DND-41 (cell line): Measurements from ENCODE around the gene EIF4G3.

Experiments
- ATAC-seq: fragments of 200-7000 bp; cut with Tn5 transposase; 3 replicates; pipeline ENCODE4 v1.9.1; 2021; ENCODE audit warnings: low read depth; ENCODE audit not compliant: insufficient read depth
- DNase-seq: peaks from one replicate; pipeline ENCODE4 v3.0.0-alpha.2; 2020
- H2AFZ ChIP-seq: 2 replicates; pipeline ENCODE4 v1.6.0; 2012; ENCODE audit warnings: low read depth, low read length
- H3K27ac ChIP-seq: 2 replicates; pipeline ENCODE4 v1.5.1; 2012; ENCODE audit warnings: low read length, inconsistent platforms
- H3K27me3 ChIP-seq: fragments of 200-600 bp; sonication (generic); 2 replicates; pipeline ENCODE4 v1.6.0; 2012; ENCODE audit warnings: low read length, mild to moderate bottlenecking, inconsistent platforms; ENCODE audit not compliant: insufficient read depth, poor library complexity
- H3K36me3 ChIP-seq: 2 replicates; pipeline ENCODE4 v1.5.1; 2012; ENCODE audit warnings: low read length, inconsistent platforms; ENCODE audit not compliant: insufficient read depth
- H3K4me1 ChIP-seq: 2 replicates; pipeline ENCODE4 v1.5.1; 2012; ENCODE audit warnings: mild to moderate bottlenecking, low read length; ENCODE audit not compliant: insufficient read depth
- H3K4me2 ChIP-seq: 2 replicates; pipeline ENCODE4 v1.6.0; 2012; ENCODE audit warnings: mild to moderate bottlenecking, moderate library complexity, low read length, inconsistent platforms; ENCODE audit not compliant: insufficient read depth
- H3K4me3 ChIP-seq, 2 experiments: fragments of 200-600 bp in 1 of 2; shearing (Covaris generic) in 1 of 2; 2 replicates each; pipeline ENCODE4 v1.5.1; 2012 to 2016; ENCODE audit warnings: inconsistent platforms in 2 of 2, low read length in 2 of 2, mild to moderate bottlenecking in 2 of 2, low read depth in 1 of 2, moderate library complexity in 1 of 2
- H3K79me2 ChIP-seq: 2 replicates; pipeline ENCODE4 v1.6.0; 2012; ENCODE audit warnings: low read length, inconsistent platforms; ENCODE audit not compliant: insufficient read depth
- H3K9ac ChIP-seq: 2 replicates; pipeline ENCODE4 v1.6.0; 2012; ENCODE audit warnings: low read depth, mild to moderate bottlenecking, inconsistent platforms, low read length, moderate library complexity
- H3K9me3 ChIP-seq: 2 replicates; pipeline ENCODE4 v1.5.1; 2012; ENCODE audit warnings: low read length, moderate library complexity, mild to moderate bottlenecking, inconsistent platforms; ENCODE audit not compliant: insufficient read depth, severe bottlenecking
- H4K20me1 ChIP-seq: 2 replicates; pipeline ENCODE4 v1.6.0; 2012; ENCODE audit warnings: low read length; ENCODE audit not compliant: insufficient read depth
- CTCF ChIP-seq: IDR thresholded peaks from 2 replicates; pipeline ENCODE4 v1.5.1; 2012; ENCODE audit warnings: borderline replicate concordance, low read length, moderate library complexity, mild to moderate bottlenecking; ENCODE audit not compliant: poor library complexity, severe bottlenecking; ENCODE audit errors: extremely low read depth
- EZH2 ChIP-seq: IDR thresholded peaks from 3 replicates; pipeline ENCODE4 v1.6.1; 2012; ENCODE audit warnings: borderline replicate concordance, low read depth, mild to moderate bottlenecking, moderate library complexity, low read length, inconsistent platforms; ENCODE audit not compliant: severe bottlenecking

EIF4G3 gene

GRCh38 chr1:20931930-20932436, 244.7 kb downstream of the EIF4G3 start:
- H3K4me3 ChIP-seq, result no peak overlapping the region
- H3K4me2 ChIP-seq, result no peak overlapping the region
- ATAC-seq, result no peak

GRCh38 chr1:20930427-20930826, 246.3 kb downstream of the EIF4G3 start:
- Histone ChIP-seq H3K79me2 (no peaks in the 10 kb centered on the region), H3K4me3 (no peak overlapping the region), H4K20me1 (no peaks in the 10 kb centered on the region), H3K27me3 (no peaks in the 10 kb centered on the region), H3K9me3 (no peaks in the 10 kb centered on the region), H3K9ac (no peak overlapping the region), H3K4me1 (no peaks in the 10 kb centered on the region), H2AFZ (no peak overlapping the region), H3K27ac (no peak overlapping the region), H3K4me2 (no peak overlapping the region), H3K36me3 (peaks cover 5% of the 10 kb centered on the region; the same call in 1 of the 2 replicates)
- TF ChIP-seq EZH2 (no peak), CTCF (no peak)
- no peak for ATAC-seq
- no peak for DNase-seq

More at GRCh38 chr1:20931930-20932436, 244.7 kb downstream of the EIF4G3 start:
- DNase-seq, result no peak
- Histone ChIP-seq H3K27ac (no peak overlapping the region), H3K79me2 (no peaks in the 10 kb centered on the region), H3K27me3 (no peaks in the 10 kb centered on the region), H3K9ac (no peak overlapping the region), H3K36me3 (peaks cover 11% of the 10 kb centered on the region; the same call in 1 of the 2 replicates), H3K4me1 (no peaks in the 10 kb centered on the region), H3K9me3 (no peaks in the 10 kb centered on the region), H2AFZ (no peak overlapping the region), H4K20me1 (no peaks in the 10 kb centered on the region)
- TF ChIP-seq EZH2 (no peak), CTCF (no peak)

GRCh38 chr1:20928146-20928545, 248.6 kb downstream of the EIF4G3 start:
- no peak overlapping the region for H3K4me2 ChIP-seq
- no peak for DNase-seq
- no peak overlapping the region for H3K27ac ChIP-seq
- H4K20me1 ChIP-seq, result no peaks in the 10 kb centered on the region
- ATAC-seq, result no peak
- no peak overlapping the region for H3K9ac ChIP-seq
- no peaks in the 10 kb centered on the region for H3K79me2 ChIP-seq
- H2AFZ ChIP-seq, result no peak overlapping the region
- H3K27me3 ChIP-seq, result no peaks in the 10 kb centered on the region
- H3K4me1 ChIP-seq, result no peaks in the 10 kb centered on the region
- no peak for TF ChIP-seq CTCF
- TF ChIP-seq EZH2, result no peak
- H3K9me3 ChIP-seq, result no peaks in the 10 kb centered on the region
- H3K36me3 ChIP-seq, result peaks cover 4% of the 10 kb centered on the region; the same call in 1 of the 2 replicates
- no peak overlapping the region for H3K4me3 ChIP-seq
